Panc1 (cell line): Measurements from ENCODE around the gene HCFC1. TPM values are rescaled to one million over a fixed set of nuclear protein-coding genes. Genes with fewer than 3 reads are reported as not detected.
A peak's percentile ranks its signal among the peaks of the same experiment; 100 is the strongest.

Experiments used
- ATAC-seq: fragments of 200-7000 bp; cut with Tn5 transposase; 2 replicates; pipeline ENCODE4 v1.9.1; 2020; ENCODE audit warnings: mild to moderate bottlenecking, moderate library complexity
- BruUV-seq: library from RNA; stranded (reverse); fragments of 400-500 nt; replicated peaks from 2 replicates; lab custom pipeline; 2021; lab: Mats Ljungman, UMichigan
- CTCF ChIA-PET: fragments of 300-600 bp; sonication (Branson Sonifier 250); formaldehyde crosslinking; loops from one replicate; lab custom pipeline; 2022; ENCODE audit warnings: antibody characterized with exemption; lab: Charles Lee
- POLR2A ChIA-PET: fragments of 300-600 bp; sonication (Branson Sonifier 250); formaldehyde crosslinking; loops from one replicate; lab custom pipeline; 2022; ENCODE audit warnings: antibody characterized with exemption; lab: Charles Lee
- DNase-seq: peaks from one replicate; pipeline ENCODE4 v3.0.0-alpha.2; 2010; ENCODE audit warnings: low read depth, low spot score
- H3K27ac ChIP-seq: 2 replicates; pipeline ENCODE4 v1.5.1; 2011; ENCODE audit warnings: mild to moderate bottlenecking, low read length, inconsistent platforms
- H3K27me3 ChIP-seq: fragments of 200-500 bp; sonication (Bioruptor generic); 2 replicates; pipeline ENCODE4 v1.6.0; 2014; ENCODE audit warnings: low read length, inconsistent platforms; ENCODE audit not compliant: control insufficient read depth, insufficient read depth
- H3K36me3 ChIP-seq: fragments of 200-500 bp; sonication (Bioruptor generic); 2 replicates; pipeline ENCODE4 v1.5.1; 2014; ENCODE audit warnings: inconsistent platforms, mild to moderate bottlenecking, low read length, moderate library complexity; ENCODE audit not compliant: control insufficient read depth, insufficient read depth
- H3K4me1 ChIP-seq: 2 replicates; pipeline ENCODE4 v1.5.1; 2011; ENCODE audit warnings: inconsistent platforms, mild to moderate bottlenecking, low read length, moderate library complexity; ENCODE audit not compliant: control insufficient read depth, insufficient read depth
- H3K4me3 ChIP-seq, 2 experiments: 2 replicates each; pipeline ENCODE4 v1.5.1; 2011 to 2012; ENCODE audit warnings: low read depth in 2 of 2, low read length in 2 of 2, mild to moderate bottlenecking in 2 of 2, inconsistent platforms in 1 of 2, moderate library complexity in 1 of 2
- H3K9me3 ChIP-seq: fragments of 200-500 bp; sonication (Bioruptor generic); 2 replicates; pipeline ENCODE4 v1.5.1; 2014; ENCODE audit warnings: low read depth, mild to moderate bottlenecking, inconsistent platforms, low read length, moderate library complexity; ENCODE audit not compliant: control insufficient read depth, insufficient read depth
- CTCF ChIP-seq: fragments of 450-650 bp; IDR thresholded peaks from 2 replicates; pipeline ENCODE4 v1.5.1; 2017; ENCODE audit warnings: mild to moderate bottlenecking
- POLR2AphosphoS5 ChIP-seq: IDR thresholded peaks from 2 replicates; pipeline ENCODE4 v1.6.1; 2012; ENCODE audit warnings: mild to moderate bottlenecking, low read depth, low read length, moderate library complexity
- REST ChIP-seq, 2 experiments: IDR thresholded peaks; 2 replicates each; pipeline ENCODE4 v1.6.1; 2011 to 2012; ENCODE audit warnings: low read depth in 2 of 2, control low read depth in 1 of 2, low read length in 1 of 2, mild to moderate bottlenecking in 1 of 2, moderate library complexity in 1 of 2; ENCODE audit not compliant: insufficient read depth in 1 of 2
- SIN3A ChIP-seq: IDR thresholded peaks from 2 replicates; pipeline ENCODE4 v1.6.1; 2012; ENCODE audit warnings: low read depth, mild to moderate bottlenecking, low read length, moderate library complexity, borderline replicate concordance; ENCODE audit not compliant: insufficient read depth
- TCF7L2 ChIP-seq: IDR thresholded peaks from 2 replicates; pipeline ENCODE4 v1.6.1; 2011; ENCODE audit warnings: mild to moderate bottlenecking, low read depth, low read length, inconsistent platforms
- in situ Hi-C: cut with HindIII; loops from 2 replicates; pipeline ENCODE4 v1.10.0; 2016; ENCODE audit warnings: low sequenced_read_pairs, low pct_unique_long_range_greater_than_20kb
- intact Hi-C: fragments of 100-400 bp; cut with micrococcal nuclease; formaldehyde crosslinking; loops from one replicate; pipeline ENCODE4 v1.10.0; 2022; ENCODE audit not compliant: unreplicated experiment
- total RNA-seq: library from RNA; stranded (reverse); gene quantifications from one replicate; pipeline ENCODE4 v1.2.1, GENCODE V29; 2021; ENCODE audit not compliant: unreplicated experiment

Gene HCFC1
- total RNA-seq, 1 experiment from 2014 or later, result 113 TPM

GRCh38 chrX:154006947-154007346, 35.3 kb upstream of the HCFC1 start:
- Histone ChIP-seq H3K4me3 (no peak overlapping the region), H3K27me3 (no peaks in the 10 kb centered on the region), H3K9me3 (no peaks in the 10 kb centered on the region), H3K4me1 (no peaks in the 10 kb centered on the region), H3K27ac (no peak overlapping the region), H3K36me3 (no peaks in the 10 kb centered on the region; the same call in 1 of the 2 replicates)
- no peak for DNase-seq
- no TSS peak for BruUV-seq
- POLR2A ChIA-PET, result no interaction called here
- intact Hi-C loops, result no loop called here
- CTCF ChIA-PET, result no interaction called here
- TF ChIP-seq CTCF (no peak), TCF7L2 (no peak), SIN3A (no peak), POLR2AphosphoS5 (0 out of 2 replicates have a peak, but pooled peaks have one; percentile 29), REST (IDR thresholded peaks at IDR 0.05; ENCODE audit: insufficient read depth in 1 of 2, low read depth in 2 of 2, low read length in 1 of 2) (no peak)
- in situ Hi-C loops, result no loop called here
- ATAC-seq, result no peak

GRCh38 chrX:154004315-154004714, 32.7 kb upstream of the HCFC1 start:
- BruUV-seq, result no TSS peak
- Histone ChIP-seq H3K4me1 (no peaks in the 10 kb centered on the region), H3K27ac (no peak overlapping the region), H3K27me3 (no peaks in the 10 kb centered on the region), H3K9me3 (no peaks in the 10 kb centered on the region), H3K36me3 (no peaks in the 10 kb centered on the region), H3K4me3 (no peak overlapping the region)
- TF ChIP-seq REST (IDR thresholded peaks at IDR 0.05; ENCODE audit: insufficient read depth in 1 of 2, low read depth in 2 of 2, low read length in 1 of 2) (no peak), SIN3A (no peak), POLR2AphosphoS5 (no peak), CTCF (no peak), TCF7L2 (no peak)
- DNase-seq (no peak), ATAC-seq (no peak)
- in situ Hi-C loops (no loop called here), intact Hi-C loops (no loop called here)
- POLR2A ChIA-PET, result no interaction called here
- CTCF ChIA-PET, result no interaction called here
